Body of pancreas (tissue), 4 donors: ENCODE results near the gene OXCT2.

ENCODE experiments used
- POLR2A ChIP-seq, 3 donors: fragments of 450-650 bp; IDR thresholded peaks; one replicate each; pipeline ENCODE4 v1.6.1; 2016; ENCODE audit warnings: antibody characterized with exemption in 3 of 3, mild to moderate bottlenecking in 2 of 3
- TF ChIP-seq, protein P1 (sequence below), 7 experiments: fragments of 450-650 bp in 4 of 7; fragments of 200-600 bp in 3 of 7; sonication (generic) in 3 of 7; IDR thresholded peaks; one replicate each; pipeline ENCODE4 v1.5.1; 2016 to 2019; ENCODE audit warnings: antibody characterized with exemption in 7 of 7

DNA sequence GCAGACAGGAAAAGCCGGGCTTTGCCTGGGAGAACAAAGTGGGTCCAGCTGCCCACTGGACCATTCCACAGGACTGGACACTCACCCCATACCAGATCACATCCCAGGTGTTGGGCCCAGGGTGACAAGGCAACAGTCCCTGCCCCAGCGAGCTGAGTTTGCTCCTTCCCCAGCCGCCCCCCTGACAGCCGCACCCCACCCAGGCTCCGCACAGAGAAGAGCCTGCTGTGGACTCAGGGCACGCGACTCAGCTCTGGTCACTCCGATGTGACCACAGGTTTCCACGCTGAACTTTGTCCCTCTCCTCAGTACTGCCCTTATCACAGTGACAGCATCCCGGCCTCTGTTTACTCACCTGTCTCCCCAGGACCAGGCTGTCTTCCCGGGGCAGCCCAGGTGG, 16.3 kb upstream of the OXCT2 start:
- TF ChIP-seq POLR2A (IDR thresholded peaks at IDR 0.05) = no peak
- TF ChIP-seq, protein P1, sequence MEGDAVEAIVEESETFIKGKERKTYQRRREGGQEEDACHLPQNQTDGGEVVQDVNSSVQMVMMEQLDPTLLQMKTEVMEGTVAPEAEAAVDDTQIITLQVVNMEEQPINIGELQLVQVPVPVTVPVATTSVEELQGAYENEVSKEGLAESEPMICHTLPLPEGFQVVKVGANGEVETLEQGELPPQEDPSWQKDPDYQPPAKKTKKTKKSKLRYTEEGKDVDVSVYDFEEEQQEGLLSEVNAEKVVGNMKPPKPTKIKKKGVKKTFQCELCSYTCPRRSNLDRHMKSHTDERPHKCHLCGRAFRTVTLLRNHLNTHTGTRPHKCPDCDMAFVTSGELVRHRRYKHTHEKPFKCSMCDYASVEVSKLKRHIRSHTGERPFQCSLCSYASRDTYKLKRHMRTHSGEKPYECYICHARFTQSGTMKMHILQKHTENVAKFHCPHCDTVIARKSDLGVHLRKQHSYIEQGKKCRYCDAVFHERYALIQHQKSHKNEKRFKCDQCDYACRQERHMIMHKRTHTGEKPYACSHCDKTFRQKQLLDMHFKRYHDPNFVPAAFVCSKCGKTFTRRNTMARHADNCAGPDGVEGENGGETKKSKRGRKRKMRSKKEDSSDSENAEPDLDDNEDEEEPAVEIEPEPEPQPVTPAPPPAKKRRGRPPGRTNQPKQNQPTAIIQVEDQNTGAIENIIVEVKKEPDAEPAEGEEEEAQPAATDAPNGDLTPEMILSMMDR (IDR thresholded peaks at IDR 0.05) = no peak
